HG02870 (cell line): ENCODE results near the gene NRG2.

Experiments used
- ATAC-seq: cut with Tn5 transposase; IDR thresholded peaks from one replicate; pipeline ENCODE4 v1.9.1; 2021; ENCODE audit warnings: mild to moderate bottlenecking, moderate library complexity; ENCODE audit not compliant: unreplicated experiment

NRG2 gene

DNA sequence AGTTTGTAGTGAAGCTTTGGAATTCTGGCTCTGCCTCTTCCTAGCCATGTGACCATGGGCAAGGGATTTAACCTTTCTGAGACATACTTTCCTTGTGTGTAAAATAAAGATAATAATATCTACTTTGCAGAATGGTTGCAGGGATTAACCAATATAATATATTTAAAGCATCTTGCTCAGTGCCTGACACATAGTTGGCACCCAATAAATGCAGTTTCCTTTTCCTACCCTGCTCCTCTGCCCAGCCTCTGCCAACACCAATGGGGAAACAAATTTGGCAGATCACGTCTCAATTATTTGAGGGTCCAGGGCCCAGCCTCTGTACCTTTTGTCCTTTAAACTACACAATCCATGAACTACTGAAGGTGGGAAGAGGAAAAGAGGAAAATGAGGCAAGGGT is 91.1 kb downstream of the NRG2 start:
- no peak for ATAC-seq

DNA sequence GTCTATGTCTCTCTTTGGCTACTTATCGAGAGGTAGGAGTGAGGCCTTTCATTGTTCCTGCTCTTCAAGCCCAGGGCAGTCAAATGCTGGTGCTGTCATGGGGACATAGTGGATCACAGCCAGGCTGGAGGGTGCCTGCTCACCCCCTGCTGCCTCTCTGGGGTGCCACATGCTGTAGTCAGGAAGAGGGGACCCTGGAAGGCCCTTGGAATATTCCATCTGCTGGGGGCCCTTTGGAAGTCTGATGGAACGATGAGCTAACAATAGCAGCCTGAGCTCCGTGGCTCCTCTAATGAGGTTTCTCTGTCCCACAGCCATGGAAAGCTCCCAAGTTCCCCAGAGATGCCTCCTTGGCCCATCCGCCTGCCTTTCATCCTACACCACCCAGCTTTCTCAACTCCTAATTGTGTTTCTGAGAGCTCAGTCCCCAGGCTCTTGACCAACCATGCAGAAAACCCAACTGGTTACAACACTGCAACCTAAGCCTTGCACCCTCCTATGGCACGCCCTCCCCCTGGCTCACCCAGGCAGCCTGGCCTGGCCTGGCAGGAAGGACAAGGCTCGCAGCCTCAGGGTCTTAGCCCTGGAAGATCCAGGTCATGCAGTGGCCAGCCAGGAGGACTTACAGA is 91.7 kb downstream of the NRG2 start:
- no peak for ATAC-seq

DNA sequence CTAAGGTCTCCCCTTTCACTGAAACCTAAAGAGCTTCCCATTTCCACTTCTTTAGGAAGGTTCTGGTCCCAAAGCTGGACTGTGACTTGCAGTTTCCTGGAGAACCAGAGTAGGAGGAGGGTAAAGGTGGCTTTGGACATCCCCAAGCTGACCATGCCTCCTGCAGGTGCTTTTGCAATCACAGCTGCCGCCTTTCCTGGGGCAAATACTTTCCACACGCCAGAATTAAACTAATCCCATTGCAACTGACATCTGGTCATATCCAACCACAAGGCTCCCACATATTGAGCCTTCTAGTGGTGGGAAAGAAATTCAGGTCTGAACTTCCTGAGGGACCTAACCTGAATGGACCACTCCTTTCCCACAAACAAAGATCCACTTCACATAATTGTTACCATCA is 92.7 kb downstream of the NRG2 start:
- ATAC-seq = no peak

DNA sequence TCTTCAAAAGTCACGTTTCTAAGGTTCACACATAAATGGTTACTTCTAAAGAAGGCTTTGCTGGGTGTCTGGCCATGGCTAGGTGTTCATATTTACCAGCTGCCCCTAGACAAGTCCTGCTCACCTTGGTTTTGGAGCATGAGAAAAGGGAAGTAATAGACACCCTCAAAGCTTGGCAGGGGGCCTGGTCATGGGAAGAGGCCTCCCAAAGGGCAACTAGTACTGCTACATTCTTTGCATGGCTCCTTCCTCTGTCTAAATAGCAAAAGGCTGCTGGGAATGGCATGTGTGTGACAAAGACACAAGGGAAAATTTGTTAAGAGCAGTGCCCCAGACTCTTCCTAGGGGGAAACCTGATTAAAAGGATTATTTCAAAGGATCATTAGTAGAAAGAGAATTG is 93.4 kb downstream of the NRG2 start:
- ATAC-seq = no peak

DNA sequence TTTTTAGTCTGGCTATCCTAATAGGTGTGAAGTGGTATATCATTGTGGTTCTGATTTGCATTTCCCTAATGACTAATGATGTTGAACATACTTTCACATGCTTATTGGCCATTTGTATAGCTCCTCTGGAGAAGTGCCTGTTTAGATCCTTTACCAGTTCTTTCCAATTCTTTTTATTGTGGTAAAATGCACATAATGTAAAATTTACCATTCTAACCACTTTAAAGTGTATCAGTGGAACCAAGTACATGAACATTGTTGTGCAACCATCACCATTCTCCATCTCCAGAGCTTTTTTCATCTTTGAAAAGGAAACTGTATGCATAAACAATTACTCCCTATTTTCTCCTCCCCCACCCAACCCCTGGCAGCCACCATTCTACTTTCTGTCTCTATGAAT is 95.4 kb downstream of the NRG2 start:
- no peak for ATAC-seq

DNA sequence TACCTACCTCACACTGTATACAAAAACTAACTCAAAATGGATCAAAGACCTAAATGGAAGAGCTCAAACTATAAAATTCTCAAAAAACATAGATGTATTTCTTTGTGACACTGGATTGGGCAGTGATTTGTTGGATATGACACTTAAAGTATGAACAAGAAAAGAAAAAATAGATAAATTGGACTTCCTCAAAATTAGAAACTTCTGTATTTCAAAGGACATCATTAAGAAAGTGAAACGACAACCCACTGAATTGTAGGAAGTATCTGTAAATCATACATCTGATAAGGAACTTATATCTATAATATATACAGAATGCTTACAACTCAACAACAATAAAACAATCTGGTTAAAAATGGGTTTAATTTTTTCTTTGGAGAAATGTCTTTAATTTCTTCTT is 96.7 kb downstream of the NRG2 start:
- ATAC-seq = no peak

DNA sequence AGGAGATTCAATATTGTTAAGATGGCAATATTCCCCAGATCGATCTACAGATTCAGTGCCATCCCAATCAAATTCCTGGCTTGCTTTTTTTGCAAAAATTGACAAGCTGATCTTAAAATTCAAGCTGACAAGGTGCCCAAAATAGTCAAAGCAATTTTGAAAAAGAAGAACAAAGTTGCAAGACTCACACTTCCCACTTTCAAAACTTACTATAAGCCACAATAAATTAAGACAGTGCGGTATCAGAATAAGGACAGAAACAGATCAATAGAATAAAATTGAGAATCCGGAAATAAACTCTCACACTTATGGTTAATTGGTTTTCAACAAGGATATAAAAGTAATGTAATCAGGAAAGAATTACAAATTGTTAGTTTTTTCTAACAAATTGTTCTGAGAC is 97.1 kb downstream of the NRG2 start:
- ATAC-seq = no peak

DNA sequence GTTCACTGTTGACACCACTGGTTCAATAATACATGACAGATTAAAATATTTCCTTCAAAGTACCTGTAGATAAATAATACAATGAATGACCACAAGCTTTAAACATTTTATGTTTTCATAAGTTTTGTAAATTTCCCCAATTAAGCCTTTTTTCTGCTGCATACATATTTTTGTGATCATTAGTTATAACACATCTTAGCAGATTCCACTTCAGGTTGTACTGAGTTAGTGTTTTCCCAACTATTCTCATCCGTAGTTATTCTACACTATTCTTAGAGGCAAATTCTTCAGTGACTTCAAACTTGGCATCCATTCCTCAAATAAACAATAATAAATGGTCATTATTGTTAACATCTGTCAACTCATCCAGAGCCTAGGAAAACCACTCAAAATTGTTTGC is 100.9 kb downstream of the NRG2 start:
- no peak for ATAC-seq

DNA sequence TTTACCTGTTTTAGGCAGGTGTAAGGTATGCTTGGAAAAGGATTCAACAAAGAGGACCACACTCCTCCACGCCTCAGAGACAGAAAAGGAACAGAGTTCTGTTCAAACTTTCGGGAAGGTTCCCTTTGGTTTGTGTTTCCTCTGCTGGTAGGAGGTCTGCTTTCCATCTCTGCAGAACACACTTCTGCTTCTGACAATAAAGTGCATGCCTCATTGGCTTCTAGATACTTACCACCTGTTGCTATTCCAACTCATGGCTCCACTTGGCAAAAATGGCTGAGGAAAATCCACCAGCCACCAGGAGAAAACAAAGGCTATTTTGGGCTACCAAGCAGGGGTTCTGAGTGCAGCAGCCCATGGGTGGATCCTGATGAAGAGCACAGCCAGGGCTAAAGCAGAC is 112.7 kb downstream of the NRG2 start:
- no peak for ATAC-seq

DNA sequence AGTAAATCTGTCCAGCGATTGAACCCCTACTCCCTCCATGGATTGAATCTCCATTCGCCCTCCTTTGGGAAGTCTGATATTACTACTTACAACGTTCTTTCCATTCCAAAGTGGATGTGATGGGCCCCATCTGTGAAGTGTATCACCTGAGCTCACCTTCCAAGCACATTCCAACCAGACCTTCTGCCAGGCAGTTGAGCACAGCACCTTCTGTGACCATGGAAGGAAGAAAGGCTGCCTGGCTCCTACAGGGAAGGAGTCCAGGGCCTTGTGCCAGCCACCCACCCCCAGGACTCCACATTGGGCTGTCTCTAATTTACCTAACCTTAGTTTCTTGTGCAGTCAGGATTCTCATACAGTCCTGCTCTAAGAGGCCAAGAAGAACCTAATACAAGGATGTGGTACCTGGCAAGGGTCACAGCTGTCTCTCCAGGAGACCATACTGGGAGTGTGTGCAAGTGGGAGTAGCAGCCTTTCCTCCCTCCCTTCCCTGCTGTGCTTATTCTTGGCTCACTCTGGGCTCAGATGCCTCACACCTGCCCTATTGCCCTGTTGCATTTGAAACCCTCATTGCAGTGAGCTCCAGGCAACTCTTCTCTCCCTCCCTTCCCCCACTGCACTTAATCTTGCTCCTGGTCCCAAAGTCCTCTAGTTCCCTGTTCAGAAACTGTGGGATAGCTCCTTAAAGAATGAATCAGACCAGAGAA is 116.1 kb downstream of the NRG2 start:
- no peak for ATAC-seq

DNA sequence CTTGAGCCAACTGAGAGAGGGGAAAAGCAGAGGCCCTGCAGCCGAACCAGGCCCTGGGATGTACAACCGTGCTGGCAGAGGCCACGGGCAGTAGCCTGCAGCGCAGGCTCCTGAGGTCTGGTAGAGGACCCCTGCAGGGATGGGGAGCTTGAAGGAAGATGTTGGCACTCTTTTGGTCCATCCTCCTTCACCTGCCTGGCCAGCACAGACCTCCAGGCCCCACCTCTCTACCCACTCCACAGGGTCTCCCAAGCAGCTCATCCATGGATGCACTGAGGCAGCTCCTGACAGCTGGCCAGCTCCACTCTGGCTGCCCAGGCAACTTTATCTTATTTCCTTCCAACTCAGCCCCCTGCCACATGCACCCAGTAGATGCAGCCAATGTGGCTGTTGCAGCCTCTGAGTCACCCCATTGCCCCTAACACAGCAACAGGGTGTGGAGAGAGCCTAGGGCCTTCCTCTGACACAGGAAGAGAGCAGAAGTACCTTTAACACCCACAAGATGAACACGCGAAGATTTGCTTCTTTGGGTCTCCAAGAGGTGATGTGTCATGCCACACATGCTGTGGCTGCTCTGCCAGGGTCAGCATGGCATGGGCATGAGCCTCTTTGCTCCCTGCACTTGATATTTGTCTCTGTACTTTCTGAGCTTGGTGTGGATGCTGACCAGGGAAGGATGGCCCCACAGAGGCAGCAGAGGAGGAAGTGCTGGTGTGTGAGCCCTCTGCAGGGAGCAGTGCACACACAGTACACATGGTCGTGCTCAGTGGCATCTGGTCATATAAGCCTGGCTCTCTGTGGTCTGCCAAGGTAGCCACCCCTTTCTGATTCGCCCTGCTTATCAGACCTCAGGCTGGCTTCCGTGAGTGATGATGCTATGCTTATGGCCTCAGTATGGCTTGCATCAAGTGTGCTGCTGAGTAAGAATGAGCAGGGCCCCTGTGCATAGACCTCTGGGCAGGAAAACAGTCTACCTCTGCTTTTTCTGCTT is 117.2 kb downstream of the NRG2 start:
- ATAC-seq = no peak

DNA sequence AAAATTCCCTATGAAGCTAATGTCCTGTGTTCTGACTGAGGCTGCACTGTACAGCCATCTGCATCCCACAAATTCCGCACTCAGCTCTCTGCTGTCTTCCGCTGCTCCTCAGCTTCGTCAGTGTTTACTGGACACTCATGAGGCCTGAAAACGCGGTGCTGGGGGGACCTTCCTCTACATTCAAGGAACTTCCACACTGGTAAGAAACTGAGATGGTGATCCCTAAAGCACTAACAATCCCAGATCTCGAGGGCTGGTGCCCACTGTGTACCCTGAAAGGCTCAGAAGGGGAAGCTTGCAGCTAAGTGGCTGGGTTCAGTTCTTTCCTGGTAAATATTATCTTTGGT is 117.9 kb downstream of the NRG2 start:
- ATAC-seq = no peak

DNA sequence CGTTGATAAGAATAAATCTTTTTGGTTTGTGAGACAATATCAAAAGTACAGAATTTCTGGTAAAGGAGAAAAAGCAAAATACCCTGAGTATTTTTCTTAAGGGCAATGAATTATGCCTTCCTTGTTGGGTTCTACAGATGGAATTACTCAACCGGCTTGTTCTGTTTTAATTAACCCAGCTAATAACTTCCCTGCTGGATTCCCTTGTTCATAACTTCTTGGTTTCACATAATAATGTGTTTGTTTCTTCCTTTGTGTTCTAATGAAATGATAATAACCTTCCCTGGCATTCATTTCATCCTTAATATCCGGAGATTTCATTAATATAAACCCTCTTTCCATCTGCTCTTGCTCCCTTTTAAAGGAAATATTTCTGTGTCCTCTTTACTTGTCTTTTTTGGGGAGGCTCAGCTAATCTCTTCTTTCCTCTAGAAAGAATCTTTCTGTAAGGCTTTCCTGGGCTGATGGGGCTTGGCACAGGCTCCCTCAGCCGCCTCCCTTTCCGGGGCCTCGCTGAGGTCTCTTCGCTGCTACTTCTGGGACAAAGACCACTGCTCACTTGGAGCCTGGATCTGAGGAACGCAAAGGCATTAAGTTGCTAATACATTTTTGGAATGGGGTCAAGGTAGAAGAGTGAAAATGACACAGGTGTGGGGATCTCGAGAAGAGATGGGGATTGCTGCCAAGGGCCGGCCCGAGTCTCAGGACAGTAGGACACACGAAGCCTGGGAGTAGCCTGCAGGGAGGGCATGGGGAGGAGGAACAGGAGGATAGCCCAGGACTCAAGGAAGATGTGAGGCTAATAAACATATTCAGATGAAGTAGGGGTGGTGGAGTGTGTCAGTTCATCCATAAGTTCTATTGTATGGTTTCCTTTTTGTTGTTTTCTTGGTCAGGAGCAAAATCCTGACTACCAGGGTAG is 118.5 kb downstream of the NRG2 start:
- no peak for ATAC-seq

DNA sequence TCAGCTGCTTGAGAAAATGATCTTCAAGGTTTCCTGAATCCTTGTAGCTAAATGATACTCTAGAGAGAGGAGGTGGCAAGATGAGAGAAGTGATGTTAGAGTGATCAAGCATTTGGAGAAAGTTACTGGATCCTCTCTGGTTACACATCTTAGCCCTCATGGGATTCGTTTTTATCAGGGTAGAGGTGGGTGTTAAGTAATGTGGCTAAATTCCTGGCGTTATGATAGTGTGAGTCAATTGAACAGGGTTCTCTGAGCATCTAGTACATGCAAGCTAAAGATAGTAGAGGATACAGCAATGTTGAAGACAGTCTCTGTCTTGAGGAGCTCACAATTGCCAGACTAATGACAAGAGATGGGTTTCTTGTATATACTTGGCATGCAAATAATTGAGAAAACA is 123.8 kb downstream of the NRG2 start:
- ATAC-seq = no peak

DNA sequence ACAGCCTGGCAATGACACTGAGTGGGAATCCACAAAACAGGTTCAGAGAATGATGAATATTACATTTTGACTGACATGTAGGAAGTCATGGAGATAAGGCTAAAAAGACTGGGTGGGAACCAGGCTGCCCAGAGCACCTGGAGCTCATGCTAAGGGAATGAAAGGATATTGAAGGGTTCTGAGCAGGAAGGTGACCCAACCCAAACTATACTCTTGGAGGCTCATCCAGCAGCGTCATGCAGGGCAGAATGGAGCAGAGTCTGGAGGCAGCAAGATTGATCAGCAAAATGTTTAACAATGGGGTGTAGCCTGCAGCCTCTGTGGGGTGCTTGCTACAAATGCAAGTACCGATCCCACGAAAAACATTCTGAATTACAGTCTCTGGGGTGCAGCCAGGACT is 127.3 kb downstream of the NRG2 start:
- no peak for ATAC-seq

DNA sequence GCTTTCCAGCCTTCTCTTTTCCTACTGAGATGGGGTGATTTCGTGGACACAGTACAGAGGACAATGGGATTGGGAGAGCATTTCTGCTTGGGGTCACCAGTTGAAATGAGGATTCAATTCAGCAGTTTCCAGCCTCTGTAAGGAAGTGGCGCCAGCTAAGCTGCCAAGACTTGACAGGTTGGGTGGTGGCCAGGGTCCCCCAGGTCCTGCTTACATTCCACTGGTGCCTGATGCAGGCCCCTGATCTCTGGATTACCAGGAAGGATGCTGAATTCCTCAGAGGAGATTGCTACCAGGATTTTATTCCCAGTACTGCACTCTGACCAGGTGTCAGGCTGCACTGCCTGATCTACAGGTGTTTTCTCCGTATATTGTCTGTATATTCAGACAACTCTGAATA is 127.8 kb downstream of the NRG2 start:
- no peak for ATAC-seq

DNA sequence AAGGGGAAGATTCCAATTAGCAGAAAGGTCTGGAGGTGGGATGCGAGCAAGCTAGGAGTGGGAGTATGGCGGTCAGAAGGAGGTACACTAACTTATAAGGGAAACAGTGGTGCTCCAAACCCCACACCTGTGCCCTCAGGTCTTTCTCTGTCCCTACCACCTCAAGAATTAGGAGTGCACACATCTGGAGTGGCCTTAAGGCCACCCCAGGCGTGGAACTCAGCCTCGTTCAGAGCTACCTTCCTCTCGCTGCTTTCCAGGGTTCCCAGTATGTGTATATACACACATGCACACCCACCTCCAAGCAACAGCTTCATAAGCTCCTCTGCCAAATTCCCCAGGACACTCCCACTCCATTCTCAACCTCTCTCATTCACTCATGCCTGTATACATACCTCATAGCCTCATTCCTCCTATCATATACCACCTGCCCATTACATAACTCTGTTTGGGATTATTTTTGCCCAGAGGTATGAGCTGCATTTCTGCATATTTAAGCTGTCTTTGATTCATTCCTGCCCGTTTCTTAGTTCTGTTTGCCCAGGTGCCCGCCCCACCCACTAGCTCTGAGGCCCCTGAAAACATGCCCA is 128.8 kb downstream of the NRG2 start:
- ATAC-seq = no peak

DNA sequence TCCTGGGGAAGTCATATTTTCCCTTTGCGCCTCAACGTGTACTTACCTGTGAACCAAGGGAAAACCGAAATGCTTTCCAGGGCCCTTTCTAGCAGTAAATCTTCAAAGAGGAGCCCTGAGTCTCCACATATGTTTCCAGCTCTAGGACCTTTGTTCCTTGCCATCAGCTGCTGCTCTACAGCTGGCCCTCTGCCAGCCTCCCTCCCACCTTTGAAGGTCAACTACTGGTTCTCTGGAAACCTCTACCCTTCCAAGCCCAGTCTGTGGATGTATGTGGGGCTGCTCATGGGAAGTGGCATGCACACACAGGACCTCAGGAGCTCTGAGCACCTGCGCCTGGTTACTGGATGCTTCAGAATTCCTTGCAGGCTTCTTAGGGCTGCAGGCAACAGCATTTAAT is 130.3 kb downstream of the NRG2 start:
- ATAC-seq = no peak

DNA sequence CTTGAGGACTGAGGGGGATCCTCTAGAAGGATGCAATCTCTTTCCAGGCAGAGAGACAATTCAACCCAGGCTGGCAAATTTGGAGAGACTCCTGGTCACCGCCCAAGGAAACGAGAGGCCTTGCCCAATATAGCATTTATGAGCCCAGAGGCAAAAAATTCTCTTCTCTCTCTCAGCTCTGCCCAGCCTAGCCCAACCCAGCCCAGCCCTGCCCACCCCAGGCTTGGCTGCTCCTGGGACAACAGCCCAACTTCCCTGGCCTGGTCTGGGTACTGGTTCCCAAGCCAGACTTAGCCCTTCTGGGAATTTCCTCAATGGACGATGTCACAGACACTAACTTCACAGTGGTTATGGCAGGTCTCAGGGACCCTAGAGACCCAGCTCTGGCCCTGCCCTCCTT is 130.9 kb downstream of the NRG2 start:
- no peak for ATAC-seq

DNA sequence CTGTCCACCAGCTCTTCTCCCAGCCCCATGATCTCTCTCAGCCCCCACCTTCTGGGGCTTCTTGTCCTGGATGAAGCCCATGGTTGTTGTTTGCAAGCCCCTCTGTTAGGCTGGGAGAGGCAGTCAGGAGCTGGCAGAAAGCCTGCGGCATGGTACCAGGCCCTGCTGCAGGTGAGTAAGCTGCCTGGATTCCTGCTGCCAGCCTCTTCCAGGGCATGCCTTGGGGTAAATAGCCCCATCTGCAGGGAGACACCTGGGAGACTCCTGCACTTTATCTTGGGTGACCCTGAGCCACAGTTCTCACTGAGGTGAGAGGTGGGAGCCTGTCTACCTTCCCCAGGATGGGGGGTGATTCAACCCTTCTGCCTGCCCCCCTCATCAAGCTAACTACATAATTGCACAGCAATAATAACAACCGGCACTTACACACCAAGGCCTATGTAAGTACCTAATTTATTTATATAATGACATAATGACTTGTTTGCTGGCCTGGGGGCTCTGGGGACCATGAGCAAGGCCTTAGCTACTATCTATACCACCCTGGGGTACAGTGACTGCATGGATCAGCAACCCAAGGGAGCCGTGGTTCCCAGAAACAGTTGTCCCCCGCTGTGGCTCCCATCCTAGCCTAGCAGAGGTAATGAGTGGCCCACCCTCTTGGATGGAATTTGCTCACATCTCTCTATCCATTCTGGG is 131.5 kb downstream of the NRG2 start:
- ATAC-seq = no peak
